GM23338 (cell line): ENCODE measurements around the gene GOLGA7B. TPM values are rescaled to one million over a fixed set of nuclear protein-coding genes. Genes with fewer than 3 reads are reported as not detected.

Experiments
- ATAC-seq: fragments of 200-7000 bp; cut with Tn5 transposase; 3 replicates; pipeline ENCODE4 v1.9.1; 2020
- DNase-seq: peaks from one replicate; pipeline ENCODE4 v3.0.0-alpha.2; 2015; ENCODE audit warnings: low spot score
- H2AFZ ChIP-seq: fragments of 200-600 bp; sonication (generic); 2 replicates; pipeline ENCODE4 v1.8.0; 2016; ENCODE audit warnings: antibody characterized with exemption, mild to moderate bottlenecking, moderate library complexity
- H3F3A ChIP-seq: fragments of 200-600 bp; sonication (generic); replicated peaks from 2 replicates; pipeline ENCODE4 v1.8.0; 2017; ENCODE audit warnings: antibody characterized with exemption, mixed run types, low read depth
- H3K27ac ChIP-seq: fragments of 200-600 bp; sonication (generic); 2 replicates; pipeline ENCODE4 v1.6.1; 2016; ENCODE audit warnings: low read depth
- H3K27me3 ChIP-seq: fragments of 200-600 bp; sonication (generic); 2 replicates; pipeline ENCODE4 v1.8.0; 2016; ENCODE audit warnings: mild to moderate bottlenecking, mixed run types, moderate library complexity; ENCODE audit not compliant: insufficient read depth
- H3K36me3 ChIP-seq: fragments of 200-600 bp; sonication (generic); 2 replicates; pipeline ENCODE4 v1.8.0; 2016; ENCODE audit warnings: mild to moderate bottlenecking; ENCODE audit not compliant: insufficient read depth
- H3K4me1 ChIP-seq: fragments of 200-600 bp; sonication (generic); 2 replicates; pipeline ENCODE4 v1.8.0; 2016; ENCODE audit warnings: mild to moderate bottlenecking, moderate library complexity; ENCODE audit not compliant: insufficient read depth
- H3K4me2 ChIP-seq: fragments of 200-600 bp; sonication (generic); 2 replicates; pipeline ENCODE4 v1.7.1; 2017; ENCODE audit warnings: mixed run types
- H3K4me3 ChIP-seq: fragments of 200-600 bp; sonication (generic); 2 replicates; pipeline ENCODE4 v1.6.1; 2016; ENCODE audit warnings: mixed run types
- H3K79me2 ChIP-seq: fragments of 200-600 bp; sonication (generic); replicated peaks from 2 replicates; pipeline ENCODE4 v1.8.0; 2017; ENCODE audit warnings: mild to moderate bottlenecking; ENCODE audit not compliant: insufficient read depth
- H3K9me2 ChIP-seq: fragments of 200-600 bp; sonication (generic); 2 replicates; pipeline ENCODE4 v1.8.0; 2017; ENCODE audit not compliant: insufficient read depth
- H4K20me1 ChIP-seq: fragments of 200-600 bp; sonication (generic); replicated peaks from 2 replicates; pipeline ENCODE4 v1.8.0; 2017; ENCODE audit warnings: mild to moderate bottlenecking; ENCODE audit not compliant: insufficient read depth
- H3K27ac Mint-ChIP-seq: 2 replicates; pipeline ENCODE4 v1.8.0; 2020; ENCODE audit warnings: inconsistent platforms, mild to moderate bottlenecking, moderate library complexity, mixed read lengths
- H3K27me3 Mint-ChIP-seq: 3 replicates; pipeline ENCODE4 v1.8.0; 2022; ENCODE audit warnings: low read depth, mild to moderate bottlenecking, moderate library complexity, mixed read lengths, inconsistent platforms; ENCODE audit not compliant: insufficient read depth, poor library complexity
- H3K36me3 Mint-ChIP-seq: 3 replicates; pipeline ENCODE4 v1.8.0; 2021; ENCODE audit warnings: low read depth, mild to moderate bottlenecking, inconsistent platforms, moderate library complexity, mixed read lengths
- H3K4me1 Mint-ChIP-seq: 3 replicates; pipeline ENCODE4 v1.8.0; 2020; ENCODE audit warnings: mild to moderate bottlenecking, inconsistent platforms, mixed read lengths
- H3K4me3 Mint-ChIP-seq: 3 replicates; pipeline ENCODE4 v1.8.0; 2021; ENCODE audit warnings: moderate library complexity, mild to moderate bottlenecking, inconsistent platforms, mixed read lengths
- H3K9me3 Mint-ChIP-seq: 3 replicates; pipeline ENCODE4 v1.8.0; 2020; ENCODE audit warnings: moderate library complexity, mild to moderate bottlenecking, inconsistent platforms, mixed read lengths
- EZH2phosphoT487 ChIP-seq: fragments of 200-600 bp; sonication (generic); IDR thresholded peaks from one replicate; pipeline ENCODE4 v1.8.1; 2018; ENCODE audit warnings: antibody characterized with exemption; ENCODE audit not compliant: unreplicated experiment
- POLR2AphosphoS5 ChIP-seq: IDR thresholded peaks from 2 replicates; pipeline ENCODE4 v1.6.1; 2016; ENCODE audit warnings: antibody characterized with exemption, low read depth
- ZNF114 ChIP-seq: fragments of 250-450 bp; sonication (Bioruptor Pico); IDR thresholded peaks from 2 replicates; pipeline ENCODE4 v1.5.0; 2020; ENCODE audit warnings: mild to moderate bottlenecking, moderate library complexity
- polyA plus RNA-seq: library from polyadenylated mRNA; unstranded; fragments of >200 nt; fragmentation: Nextera tagmentation; extraction: Ambion mirVana; gene quantifications from 2 replicates; pipeline ENCODE4 v1.2.1, GENCODE V29; 2016
- total RNA-seq: library from RNA; depleted of rRNA; stranded (reverse); fragments of >200 nt; shearing (Covaris generic); gene quantifications from 2 replicates; pipeline ENCODE4 v1.2.3, GENCODE V29; 2014
- TF ChIP-seq, protein P1 (sequence below), 2 experiments: fragments of 200-600 bp in 1 of 2; sonication (generic) in 1 of 2; conservative IDR thresholded peaks; 2 replicates each; pipeline versions ENCODE4 v1.5.1 to v1.6.1; 2016 to 2017; ENCODE audit warnings: antibody characterized with exemption in 2 of 2, low read depth in 2 of 2, mild to moderate bottlenecking in 2 of 2, moderate library complexity in 1 of 2
- TF ChIP-seq, protein P2 (sequence below): IDR thresholded peaks from 2 replicates; pipeline ENCODE4 v1.6.1; 2016; ENCODE audit warnings: antibody characterized with exemption
- TF ChIP-seq, protein P3 (sequence below): fragments of 250-450 bp; sonication (Bioruptor Pico); IDR thresholded peaks from 2 replicates; pipeline ENCODE4 v1.5.0; 2020; ENCODE audit warnings: mild to moderate bottlenecking, moderate library complexity

Gene GOLGA7B
- total and polyA plus RNA-seq, 2 experiments from 2014 or later: 0.14 to 0.15 TPM

DNA sequence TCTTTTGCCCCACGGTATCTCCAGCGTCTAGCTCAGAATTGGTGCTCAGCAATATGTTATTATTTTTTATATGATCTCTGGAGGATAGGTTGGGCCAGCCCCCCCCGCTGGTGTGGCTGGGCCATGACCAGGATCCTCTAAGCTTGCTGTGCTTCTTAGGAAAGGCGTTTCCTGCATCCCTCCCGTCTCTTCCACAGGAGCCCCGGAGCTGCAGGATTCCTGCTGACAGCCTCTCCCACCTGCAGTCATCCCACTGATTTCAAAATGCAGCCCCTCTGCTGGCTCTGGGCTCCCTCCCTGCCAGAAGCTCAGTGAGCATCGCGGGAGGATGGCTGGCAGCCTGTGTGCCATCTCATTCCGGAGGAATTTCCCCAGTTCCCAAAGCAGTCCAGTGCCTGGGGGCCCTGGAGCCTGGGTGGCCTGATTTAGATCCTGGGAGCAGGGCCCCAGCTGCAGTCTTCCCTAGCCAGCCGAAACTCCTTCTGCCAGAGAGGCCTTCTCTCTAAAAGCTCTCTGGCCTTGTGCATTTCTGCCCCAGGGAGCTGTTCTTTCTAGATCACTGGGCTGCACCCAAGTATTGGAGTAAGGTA lies 21.8 kb upstream of the GOLGA7B start (continued):
- TF ChIP-seq, protein P1, sequence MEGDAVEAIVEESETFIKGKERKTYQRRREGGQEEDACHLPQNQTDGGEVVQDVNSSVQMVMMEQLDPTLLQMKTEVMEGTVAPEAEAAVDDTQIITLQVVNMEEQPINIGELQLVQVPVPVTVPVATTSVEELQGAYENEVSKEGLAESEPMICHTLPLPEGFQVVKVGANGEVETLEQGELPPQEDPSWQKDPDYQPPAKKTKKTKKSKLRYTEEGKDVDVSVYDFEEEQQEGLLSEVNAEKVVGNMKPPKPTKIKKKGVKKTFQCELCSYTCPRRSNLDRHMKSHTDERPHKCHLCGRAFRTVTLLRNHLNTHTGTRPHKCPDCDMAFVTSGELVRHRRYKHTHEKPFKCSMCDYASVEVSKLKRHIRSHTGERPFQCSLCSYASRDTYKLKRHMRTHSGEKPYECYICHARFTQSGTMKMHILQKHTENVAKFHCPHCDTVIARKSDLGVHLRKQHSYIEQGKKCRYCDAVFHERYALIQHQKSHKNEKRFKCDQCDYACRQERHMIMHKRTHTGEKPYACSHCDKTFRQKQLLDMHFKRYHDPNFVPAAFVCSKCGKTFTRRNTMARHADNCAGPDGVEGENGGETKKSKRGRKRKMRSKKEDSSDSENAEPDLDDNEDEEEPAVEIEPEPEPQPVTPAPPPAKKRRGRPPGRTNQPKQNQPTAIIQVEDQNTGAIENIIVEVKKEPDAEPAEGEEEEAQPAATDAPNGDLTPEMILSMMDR (conservative IDR thresholded peaks at IDR 0.05; ENCODE audit: low read depth in 2 of 2): no peak
- TF ChIP-seq, protein P2, sequence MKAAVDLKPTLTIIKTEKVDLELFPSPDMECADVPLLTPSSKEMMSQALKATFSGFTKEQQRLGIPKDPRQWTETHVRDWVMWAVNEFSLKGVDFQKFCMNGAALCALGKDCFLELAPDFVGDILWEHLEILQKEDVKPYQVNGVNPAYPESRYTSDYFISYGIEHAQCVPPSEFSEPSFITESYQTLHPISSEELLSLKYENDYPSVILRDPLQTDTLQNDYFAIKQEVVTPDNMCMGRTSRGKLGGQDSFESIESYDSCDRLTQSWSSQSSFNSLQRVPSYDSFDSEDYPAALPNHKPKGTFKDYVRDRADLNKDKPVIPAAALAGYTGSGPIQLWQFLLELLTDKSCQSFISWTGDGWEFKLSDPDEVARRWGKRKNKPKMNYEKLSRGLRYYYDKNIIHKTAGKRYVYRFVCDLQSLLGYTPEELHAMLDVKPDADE: no peak
- TF ChIP-seq ZNF114 (CRISPR knock-in tag): no peak

DNA sequence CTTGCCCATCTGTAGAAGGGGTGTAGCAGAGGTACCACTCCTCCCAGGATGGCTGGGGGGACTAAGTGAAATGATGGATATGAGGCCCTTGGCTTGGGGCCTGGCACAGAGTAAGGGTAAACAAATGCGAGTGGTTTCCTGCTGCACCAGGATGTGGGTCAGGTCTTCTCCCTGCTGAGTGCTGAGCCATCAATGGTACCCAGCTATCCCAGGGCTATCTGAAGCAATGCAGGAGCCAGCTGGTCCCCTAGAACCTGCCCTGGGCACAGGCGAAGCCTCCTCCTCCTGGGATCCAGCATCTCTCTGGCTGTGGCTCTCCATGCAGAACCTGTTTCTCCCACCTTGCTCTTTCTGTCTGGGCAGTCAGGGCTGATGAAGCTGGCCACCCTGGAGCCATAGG lies 20.9 kb upstream of the GOLGA7B start:
- no peak overlapping the region for H3K27ac Mint-ChIP-seq
- Histone ChIP-seq H3K4me2 (no peak overlapping the region), H3F3A (no peaks in the 10 kb centered on the region), H3K27me3 (no peaks in the 10 kb centered on the region), H3K4me3 (no peak overlapping the region), H3K4me1 (no peaks in the 10 kb centered on the region), H3K79me2 (no peaks in the 10 kb centered on the region), H3K9me2 (no peaks in the 10 kb centered on the region), H4K20me1 (no peaks in the 10 kb centered on the region), H3K27ac (no peak overlapping the region), H3K36me3 (no peaks in the 10 kb centered on the region), H2AFZ (no peak overlapping the region; the same call in 1 of the 2 replicates)
- no peak overlapping the region for H3K4me3 Mint-ChIP-seq
- ATAC-seq (no peak), DNase-seq (no peak)
- peaks cover 16% of the 10 kb centered on the region for H3K27me3 Mint-ChIP-seq
- H3K36me3 Mint-ChIP-seq: no peaks in the 10 kb centered on the region
- 0 out of 3 replicates have a peak, but pooled peaks cover 2% of the 10 kb centered on the region for H3K4me1 Mint-ChIP-seq
- TF ChIP-seq, protein P1 (conservative IDR thresholded peaks at IDR 0.05; ENCODE audit: low read depth in 2 of 2): no peak
- TF ChIP-seq, protein P3, sequence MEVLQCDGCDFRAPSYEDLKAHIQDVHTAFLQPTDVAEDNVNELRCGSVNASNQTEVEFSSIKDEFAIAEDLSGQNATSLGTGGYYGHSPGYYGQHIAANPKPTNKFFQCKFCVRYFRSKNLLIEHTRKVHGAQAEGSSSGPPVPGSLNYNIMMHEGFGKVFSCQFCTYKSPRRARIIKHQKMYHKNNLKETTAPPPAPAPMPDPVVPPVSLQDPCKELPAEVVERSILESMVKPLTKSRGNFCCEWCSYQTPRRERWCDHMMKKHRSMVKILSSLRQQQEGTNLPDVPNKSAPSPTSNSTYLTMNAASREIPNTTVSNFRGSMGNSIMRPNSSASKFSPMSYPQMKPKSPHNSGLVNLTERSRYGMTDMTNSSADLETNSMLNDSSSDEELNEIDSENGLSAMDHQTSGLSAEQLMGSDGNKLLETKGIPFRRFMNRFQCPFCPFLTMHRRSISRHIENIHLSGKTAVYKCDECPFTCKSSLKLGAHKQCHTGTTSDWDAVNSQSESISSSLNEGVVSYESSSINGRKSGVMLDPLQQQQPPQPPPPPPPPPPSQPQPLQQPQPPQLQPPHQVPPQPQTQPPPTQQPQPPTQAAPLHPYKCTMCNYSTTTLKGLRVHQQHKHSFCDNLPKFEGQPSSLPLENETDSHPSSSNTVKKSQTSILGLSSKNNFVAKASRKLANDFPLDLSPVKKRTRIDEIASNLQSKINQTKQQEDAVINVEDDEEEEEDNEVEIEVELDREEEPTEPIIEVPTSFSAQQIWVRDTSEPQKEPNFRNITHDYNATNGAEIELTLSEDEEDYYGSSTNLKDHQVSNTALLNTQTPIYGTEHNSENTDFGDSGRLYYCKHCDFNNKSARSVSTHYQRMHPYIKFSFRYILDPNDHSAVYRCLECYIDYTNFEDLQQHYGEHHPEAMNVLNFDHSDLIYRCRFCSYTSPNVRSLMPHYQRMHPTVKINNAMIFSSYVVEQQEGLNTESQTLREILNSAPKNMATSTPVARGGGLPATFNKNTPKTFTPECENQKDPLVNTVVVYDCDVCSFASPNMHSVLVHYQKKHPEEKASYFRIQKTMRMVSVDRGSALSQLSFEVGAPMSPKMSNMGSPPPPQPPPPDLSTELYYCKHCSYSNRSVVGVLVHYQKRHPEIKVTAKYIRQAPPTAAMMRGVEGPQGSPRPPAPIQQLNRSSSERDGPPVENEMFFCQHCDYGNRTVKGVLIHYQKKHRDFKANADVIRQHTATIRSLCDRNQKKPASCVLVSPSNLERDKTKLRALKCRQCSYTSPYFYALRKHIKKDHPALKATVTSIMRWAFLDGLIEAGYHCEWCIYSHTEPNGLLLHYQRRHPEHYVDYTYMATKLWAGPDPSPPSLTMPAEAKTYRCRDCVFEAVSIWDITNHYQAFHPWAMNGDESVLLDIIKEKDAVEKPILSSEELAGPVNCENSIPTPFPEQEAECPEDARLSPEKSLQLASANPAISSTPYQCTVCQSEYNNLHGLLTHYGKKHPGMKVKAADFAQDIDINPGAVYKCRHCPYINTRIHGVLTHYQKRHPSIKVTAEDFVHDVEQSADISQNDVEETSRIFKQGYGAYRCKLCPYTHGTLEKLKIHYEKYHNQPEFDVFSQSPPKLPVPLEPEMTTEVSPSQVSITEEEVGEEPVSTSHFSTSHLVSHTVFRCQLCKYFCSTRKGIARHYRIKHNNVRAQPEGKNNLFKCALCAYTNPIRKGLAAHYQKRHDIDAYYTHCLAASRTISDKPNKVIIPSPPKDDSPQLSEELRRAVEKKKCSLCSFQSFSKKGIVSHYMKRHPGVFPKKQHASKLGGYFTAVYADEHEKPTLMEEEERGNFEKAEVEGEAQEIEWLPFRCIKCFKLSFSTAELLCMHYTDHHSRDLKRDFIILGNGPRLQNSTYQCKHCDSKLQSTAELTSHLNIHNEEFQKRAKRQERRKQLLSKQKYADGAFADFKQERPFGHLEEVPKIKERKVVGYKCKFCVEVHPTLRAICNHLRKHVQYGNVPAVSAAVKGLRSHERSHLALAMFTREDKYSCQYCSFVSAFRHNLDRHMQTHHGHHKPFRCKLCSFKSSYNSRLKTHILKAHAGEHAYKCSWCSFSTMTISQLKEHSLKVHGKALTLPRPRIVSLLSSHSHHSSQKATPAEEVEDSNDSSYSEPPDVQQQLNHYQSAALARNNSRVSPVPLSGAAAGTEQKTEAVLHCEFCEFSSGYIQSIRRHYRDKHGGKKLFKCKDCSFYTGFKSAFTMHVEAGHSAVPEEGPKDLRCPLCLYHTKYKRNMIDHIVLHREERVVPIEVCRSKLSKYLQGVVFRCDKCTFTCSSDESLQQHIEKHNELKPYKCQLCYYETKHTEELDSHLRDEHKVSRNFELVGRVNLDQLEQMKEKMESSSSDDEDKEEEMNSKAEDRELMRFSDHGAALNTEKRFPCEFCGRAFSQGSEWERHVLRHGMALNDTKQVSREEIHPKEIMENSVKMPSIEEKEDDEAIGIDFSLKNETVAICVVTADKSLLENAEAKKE (CRISPR knock-in tag): no peak
- TF ChIP-seq EZH2phosphoT487: no peak
- TF ChIP-seq ZNF114 (CRISPR knock-in tag): no peak
- TF ChIP-seq POLR2AphosphoS5: no peak
- H3K9me3 Mint-ChIP-seq: no peaks in the 10 kb centered on the region
